Loucy (cell line): ENCODE measurements around the gene LRRC15.

Source experiments
- H2AFZ ChIP-seq: fragments of 200-600 bp; sonication (generic); 2 replicates; pipeline ENCODE4 v1.6.0; 2016; ENCODE audit warnings: antibody characterized with exemption, mild to moderate bottlenecking, low read length, moderate library complexity
- H3F3A ChIP-seq: fragments of 200-600 bp; 2 replicates; pipeline ENCODE4 v1.6.0; 2016; ENCODE audit warnings: antibody characterized with exemption, low read depth, mild to moderate bottlenecking
- H3K27me3 ChIP-seq: fragments of 200-600 bp; sonication (generic); 2 replicates; pipeline ENCODE4 v1.6.1; 2014; ENCODE audit warnings: low read length, mild to moderate bottlenecking; ENCODE audit not compliant: insufficient read depth, poor library complexity, severe bottlenecking
- H3K36me3 ChIP-seq: fragments of 200-600 bp; sonication (generic); 2 replicates; pipeline ENCODE4 v1.6.1; 2016; ENCODE audit warnings: low read length; ENCODE audit not compliant: insufficient read depth
- H3K4me1 ChIP-seq: fragments of 200-600 bp; sonication (generic); 2 replicates; pipeline ENCODE4 v1.5.1; 2014; ENCODE audit warnings: low read length, mild to moderate bottlenecking; ENCODE audit not compliant: insufficient read depth, poor library complexity, severe bottlenecking
- H3K4me2 ChIP-seq: fragments of 200-600 bp; sonication (generic); 2 replicates; pipeline ENCODE4 v1.6.0; 2014; ENCODE audit warnings: antibody characterized with exemption, low read length, low read depth, mild to moderate bottlenecking; ENCODE audit not compliant: poor library complexity, severe bottlenecking
- H3K4me3 ChIP-seq: fragments of 200-600 bp; sonication (generic); 2 replicates; pipeline ENCODE4 v1.5.1; 2014; ENCODE audit warnings: low read length, mild to moderate bottlenecking, mixed read lengths; ENCODE audit not compliant: poor library complexity, severe bottlenecking
- H3K79me2 ChIP-seq: fragments of 200-600 bp; sonication (generic); 2 replicates; pipeline ENCODE4 v1.6.1; 2014; ENCODE audit warnings: low read length; ENCODE audit not compliant: insufficient read depth
- H3K9ac ChIP-seq: fragments of 200-600 bp; sonication (generic); 2 replicates; pipeline ENCODE4 v1.6.0; 2014; ENCODE audit warnings: mild to moderate bottlenecking, low read depth, low read length, moderate library complexity; ENCODE audit not compliant: poor library complexity, severe bottlenecking
- H3K9me2 ChIP-seq: fragments of 200-600 bp; sonication (generic); replicated peaks from 2 replicates; pipeline ENCODE4 v1.6.1; 2016; ENCODE audit warnings: low read depth, low read length, mixed read lengths
- H3K9me3 ChIP-seq: fragments of 200-600 bp; sonication (generic); 2 replicates; pipeline ENCODE4 v1.6.1; 2014; ENCODE audit warnings: mild to moderate bottlenecking, antibody characterized with exemption, low read length, low read depth; ENCODE audit not compliant: insufficient read depth
- H4K20me1 ChIP-seq: fragments of 200-600 bp; sonication (generic); 2 replicates; pipeline ENCODE4 v1.6.0; 2014; ENCODE audit warnings: antibody characterized with exemption, low read length, mild to moderate bottlenecking; ENCODE audit not compliant: insufficient read depth, poor library complexity, severe bottlenecking
- EZH2phosphoT487 ChIP-seq: fragments of 200-600 bp; IDR thresholded peaks from 2 replicates; pipeline ENCODE4 v1.6.1; 2018; ENCODE audit warnings: antibody characterized with exemption, mild to moderate bottlenecking, moderate library complexity, borderline replicate concordance
- TF ChIP-seq, protein P1 (sequence below): fragments of 200-600 bp; sonication (generic); conservative IDR thresholded peaks from 2 replicates; pipeline ENCODE4 v1.5.1; 2014; ENCODE audit warnings: mild to moderate bottlenecking, antibody characterized with exemption, low read length

Gene LRRC15

DNA sequence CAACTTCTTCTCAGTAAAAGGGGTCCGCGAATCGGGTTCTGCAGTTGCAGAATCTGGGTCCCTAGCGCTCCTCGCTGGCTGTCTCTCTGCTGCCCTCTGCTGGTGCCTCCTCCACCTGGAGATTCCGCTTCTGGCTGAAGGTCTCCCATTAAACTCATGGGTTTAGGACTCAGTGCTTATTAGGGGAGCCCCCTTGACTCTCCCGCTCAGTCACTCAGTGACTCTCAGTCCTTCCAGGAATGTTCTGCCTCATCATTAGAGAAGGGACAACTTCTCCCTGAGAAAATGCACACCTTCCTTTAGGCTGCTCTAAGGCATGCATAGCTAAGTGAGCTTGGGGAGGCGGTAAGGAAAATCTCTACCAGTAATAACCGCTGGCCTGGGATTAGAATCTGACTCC, 25.5 kb downstream of the LRRC15 start:
- H3K36me3 ChIP-seq = no peaks in the 10 kb centered on the region
- H3K9me3 ChIP-seq = no peaks in the 10 kb centered on the region
- H2AFZ ChIP-seq = no peak overlapping the region
- H3K4me2 ChIP-seq = no peak overlapping the region
- H3K79me2 ChIP-seq = no peaks in the 10 kb centered on the region
- no peaks in the 10 kb centered on the region for H3F3A ChIP-seq
- H3K27me3 ChIP-seq = no peaks in the 10 kb centered on the region
- no peaks in the 10 kb centered on the region for H3K4me1 ChIP-seq
- no peak overlapping the region for H3K4me3 ChIP-seq
- no peak overlapping the region for H3K9ac ChIP-seq
- TF ChIP-seq, protein P1, sequence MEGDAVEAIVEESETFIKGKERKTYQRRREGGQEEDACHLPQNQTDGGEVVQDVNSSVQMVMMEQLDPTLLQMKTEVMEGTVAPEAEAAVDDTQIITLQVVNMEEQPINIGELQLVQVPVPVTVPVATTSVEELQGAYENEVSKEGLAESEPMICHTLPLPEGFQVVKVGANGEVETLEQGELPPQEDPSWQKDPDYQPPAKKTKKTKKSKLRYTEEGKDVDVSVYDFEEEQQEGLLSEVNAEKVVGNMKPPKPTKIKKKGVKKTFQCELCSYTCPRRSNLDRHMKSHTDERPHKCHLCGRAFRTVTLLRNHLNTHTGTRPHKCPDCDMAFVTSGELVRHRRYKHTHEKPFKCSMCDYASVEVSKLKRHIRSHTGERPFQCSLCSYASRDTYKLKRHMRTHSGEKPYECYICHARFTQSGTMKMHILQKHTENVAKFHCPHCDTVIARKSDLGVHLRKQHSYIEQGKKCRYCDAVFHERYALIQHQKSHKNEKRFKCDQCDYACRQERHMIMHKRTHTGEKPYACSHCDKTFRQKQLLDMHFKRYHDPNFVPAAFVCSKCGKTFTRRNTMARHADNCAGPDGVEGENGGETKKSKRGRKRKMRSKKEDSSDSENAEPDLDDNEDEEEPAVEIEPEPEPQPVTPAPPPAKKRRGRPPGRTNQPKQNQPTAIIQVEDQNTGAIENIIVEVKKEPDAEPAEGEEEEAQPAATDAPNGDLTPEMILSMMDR = peak; percentile 98
- TF ChIP-seq EZH2phosphoT487 = no peak
- no peaks in the 10 kb centered on the region for H3K9me2 ChIP-seq
- H4K20me1 ChIP-seq = no peaks in the 10 kb centered on the region

DNA sequence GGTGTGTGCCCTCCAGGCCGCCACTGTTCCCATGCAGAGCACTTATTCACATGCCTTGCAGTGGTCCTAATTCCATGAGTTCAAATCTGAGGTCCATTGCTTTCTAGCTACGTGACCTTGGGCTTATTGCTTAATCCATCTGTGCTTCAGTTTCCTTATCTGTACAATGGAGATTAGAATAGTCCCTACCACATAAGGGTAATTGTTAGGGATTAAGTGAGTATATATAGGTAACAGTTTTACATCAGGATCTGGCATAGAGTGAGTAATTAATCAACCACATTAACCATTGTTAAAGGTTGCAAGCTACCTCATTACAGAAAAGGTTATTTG, 26.0 kb downstream of the LRRC15 start:
- Histone ChIP-seq H3K9me3 (no peaks in the 10 kb centered on the region), H2AFZ (no peak overlapping the region), H3K9me2 (no peaks in the 10 kb centered on the region), H3K36me3 (no peaks in the 10 kb centered on the region), H4K20me1 (no peaks in the 10 kb centered on the region), H3F3A (no peaks in the 10 kb centered on the region), H3K79me2 (no peaks in the 10 kb centered on the region), H3K4me1 (no peaks in the 10 kb centered on the region), H3K4me3 (no peak overlapping the region), H3K27me3 (no peaks in the 10 kb centered on the region), H3K4me2 (no peak overlapping the region), H3K9ac (no peak overlapping the region)
- TF ChIP-seq, protein P1 = no peak
- TF ChIP-seq EZH2phosphoT487 = no peak

DNA sequence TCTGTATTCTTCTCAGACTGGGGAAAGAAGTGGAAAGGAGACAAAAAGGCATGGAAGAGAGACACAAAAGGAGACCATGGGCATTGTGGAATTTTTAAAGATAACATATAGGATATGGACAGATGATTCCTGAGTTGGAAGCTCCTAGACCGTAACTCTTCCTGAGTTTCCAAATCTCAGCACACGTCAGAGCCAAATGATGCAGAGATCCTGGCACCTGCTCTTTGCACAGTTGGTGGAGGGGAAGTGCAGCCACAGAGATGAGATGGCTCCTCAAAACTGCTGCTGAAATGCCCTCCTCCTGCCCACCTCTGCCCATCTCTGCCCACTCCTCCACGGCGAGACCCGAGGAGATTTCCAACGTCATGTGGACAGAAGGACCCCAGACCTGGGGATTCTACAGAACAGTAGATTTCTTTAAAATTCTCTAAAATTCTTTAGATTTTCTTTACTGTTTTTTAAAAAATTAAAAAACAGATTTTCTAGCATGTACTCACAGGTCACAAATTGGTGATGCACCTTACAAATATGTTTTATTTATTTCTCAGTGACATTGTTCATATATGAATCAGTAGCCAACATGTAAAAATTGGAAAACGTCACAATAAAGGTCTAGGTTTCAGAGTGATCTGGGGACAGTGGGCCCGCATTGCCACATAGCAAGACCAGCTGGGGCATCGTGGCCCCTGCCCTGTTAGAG, 26.5 kb downstream of the LRRC15 start:
- Histone ChIP-seq H3K79me2 (no peaks in the 10 kb centered on the region), H3K4me1 (no peaks in the 10 kb centered on the region), H3K36me3 (no peaks in the 10 kb centered on the region), H4K20me1 (no peaks in the 10 kb centered on the region), H3K9ac (no peak overlapping the region), H3K9me3 (no peaks in the 10 kb centered on the region), H2AFZ (no peak overlapping the region), H3K4me3 (no peak overlapping the region), H3K9me2 (no peaks in the 10 kb centered on the region), H3K4me2 (no peak overlapping the region), H3F3A (no peaks in the 10 kb centered on the region), H3K27me3 (no peaks in the 10 kb centered on the region)
- TF ChIP-seq, protein P1 = no peak
- no peak for TF ChIP-seq EZH2phosphoT487
